ENCODE results near the gene LEKR1.
"Not testable (repeated sequence)": the region's sequence is repeated elsewhere in the genome, so short reads cannot be mapped to it uniquely, and the experiment has no call there.

The LEKR1 gene

GRCh38 chr3:156826144-156826895 is at the start of gene LEKR1:
Gene LEKR1, plus strand, starts transcription at chr3:156826353. Its CDS starts 2,977 bp downstream, at chr3:156829330.
- peak; percentile 82 for DNase-seq

- no peak for DNase-seq
Measured at GRCh38 chr3:156776871-156777270, 49.3 kb upstream of the LEKR1 start.

DNA sequence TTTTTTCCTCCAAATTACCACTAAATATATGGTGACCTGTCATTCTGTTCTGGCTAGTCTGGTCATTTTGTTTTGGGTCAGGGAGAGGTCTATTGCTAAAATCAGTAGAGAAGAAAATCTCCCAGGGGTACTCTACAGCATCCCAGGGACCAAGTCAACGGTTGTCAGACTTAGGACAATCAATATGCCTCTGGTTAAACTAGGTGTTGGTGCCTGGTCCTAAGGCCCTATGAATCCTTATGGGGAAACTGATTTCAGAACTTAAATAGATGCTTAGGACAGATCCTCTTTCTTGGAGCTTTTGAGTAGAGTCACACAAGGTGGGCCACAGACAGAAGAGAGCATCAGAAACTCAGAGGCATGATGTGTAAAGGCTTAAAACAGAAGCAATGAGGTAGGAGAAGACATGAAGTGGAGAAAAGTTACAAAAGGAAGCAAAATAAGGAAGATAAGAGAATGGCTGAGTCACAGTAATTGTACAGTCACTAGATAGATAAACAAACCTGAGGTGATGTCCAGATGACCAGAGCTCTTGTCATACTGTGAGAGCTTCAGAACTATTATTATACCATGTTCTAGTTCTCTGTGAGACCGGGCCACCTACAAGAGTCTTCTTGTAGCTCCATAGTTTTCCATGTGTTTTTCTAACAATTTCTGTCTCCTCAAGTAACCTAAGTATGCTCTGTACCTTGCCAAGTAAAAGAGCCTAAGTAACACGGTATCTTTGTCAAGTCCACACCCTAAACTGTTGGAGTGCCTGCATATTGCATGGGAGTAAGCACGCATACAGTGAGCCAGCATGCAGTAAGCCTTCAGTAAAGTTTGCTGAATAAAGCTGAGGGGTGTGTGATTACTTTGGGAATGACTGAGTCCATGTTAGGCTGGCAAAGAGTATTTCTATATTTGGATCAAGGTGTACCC is 44.6 kb upstream of the LEKR1 start:
- peak; percentile 33 for DNase-seq

GRCh38 chr3:156782319-156782718 is 43.8 kb upstream of the LEKR1 start:
- DNase-seq: no peak

- DNase-seq: no peak
Measured at GRCh38 chr3:156782921-156783320, 43.2 kb upstream of the LEKR1 start.

DNA sequence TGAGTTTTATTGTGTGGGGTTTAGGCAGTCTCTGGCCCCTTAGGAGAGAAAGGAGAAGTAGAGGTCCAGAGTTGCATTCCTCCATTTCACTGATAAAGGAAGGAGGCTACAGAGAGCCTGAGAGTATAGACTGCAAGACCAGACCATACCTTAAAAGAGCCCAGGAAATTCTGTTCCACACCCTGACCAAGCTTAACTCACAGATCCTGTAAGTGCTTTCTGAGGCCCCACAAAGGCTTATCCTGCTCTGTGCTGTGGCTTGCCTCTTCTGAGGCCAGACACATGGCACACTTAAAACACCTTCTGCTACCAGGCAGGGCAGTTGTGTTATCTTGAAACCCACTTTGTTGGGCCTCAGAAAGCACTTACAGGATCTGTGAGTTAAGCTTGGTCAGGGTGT is 39.2 kb upstream of the LEKR1 start:
- no peak for DNase-seq

- DNase-seq: no peak
Measured at GRCh38 chr3:156787926-156788663, 38.1 kb upstream of the LEKR1 start.

DNA sequence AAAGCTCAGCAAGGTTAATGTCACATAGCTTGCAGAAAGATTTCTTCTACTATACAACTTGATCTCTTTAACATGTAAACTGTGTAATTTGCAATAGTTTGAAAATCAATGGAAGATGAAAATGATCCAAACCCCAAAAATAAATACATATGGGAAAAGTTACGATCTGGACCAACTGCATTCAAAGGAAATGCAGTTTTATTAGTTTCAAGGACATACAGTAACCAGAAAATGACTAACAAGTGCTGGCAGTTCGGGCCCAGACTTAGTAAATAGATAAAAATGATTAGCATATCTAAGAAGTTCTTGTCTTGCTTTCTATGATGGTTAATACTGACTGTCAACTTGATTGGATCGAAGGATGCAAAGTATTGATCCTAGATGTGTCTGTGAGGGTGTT is 37.3 kb upstream of the LEKR1 start:
- no peak for DNase-seq

DNA sequence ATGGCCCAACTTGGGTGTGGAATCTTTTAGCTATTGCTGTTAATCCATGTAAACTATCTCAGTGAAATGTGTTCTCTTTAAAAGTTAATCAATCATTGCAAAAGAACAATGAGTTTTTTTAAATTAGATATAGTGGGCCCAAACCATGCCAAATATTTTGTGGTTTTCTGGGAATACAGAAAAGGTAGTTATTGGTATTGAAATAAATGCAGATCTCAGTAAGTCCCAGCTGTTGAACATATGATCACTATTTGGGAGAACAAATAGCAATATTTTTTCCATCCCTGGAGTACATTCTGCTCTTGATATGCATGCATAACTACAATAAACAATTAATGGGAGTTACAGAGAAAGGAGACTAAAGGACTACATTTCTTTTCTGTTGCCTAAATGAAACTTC is 36.0 kb upstream of the LEKR1 start:
- DNase-seq: no peak

DNA sequence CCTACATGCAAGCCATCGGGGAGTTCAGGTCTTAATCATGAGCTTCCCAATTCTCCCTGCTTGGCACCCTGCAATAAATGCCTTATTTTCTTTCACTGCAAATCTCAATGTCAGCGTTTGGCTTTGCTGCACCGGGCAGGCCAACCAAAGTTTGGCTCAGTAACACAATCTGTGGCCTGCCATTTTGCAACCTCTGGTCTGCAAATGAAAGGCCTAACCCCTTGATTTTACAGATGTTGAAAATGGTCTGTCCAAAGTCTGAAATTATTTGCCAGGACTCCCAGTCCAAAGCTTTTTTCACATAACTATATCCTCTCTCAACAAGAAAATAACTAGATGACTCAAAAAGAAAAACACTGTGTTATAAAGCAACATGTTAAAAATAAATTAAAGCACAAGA is 34.0 kb upstream of the LEKR1 start:
- DNase-seq: no peak

- no peak for DNase-seq
Measured at GRCh38 chr3:156792536-156792935, 33.6 kb upstream of the LEKR1 start.

GRCh38 chr3:156792945-156793344 is 33.2 kb upstream of the LEKR1 start:
- DNase-seq: no peak

- no peak for DNase-seq
Measured at GRCh38 chr3:156793400-156793799, 32.8 kb upstream of the LEKR1 start.

GRCh38 chr3:156793851-156794250 is 32.3 kb upstream of the LEKR1 start:
- no peak for DNase-seq

GRCh38 chr3:156795890-156796481 is 30.2 kb upstream of the LEKR1 start:
- peak; percentile 78 for DNase-seq

DNA sequence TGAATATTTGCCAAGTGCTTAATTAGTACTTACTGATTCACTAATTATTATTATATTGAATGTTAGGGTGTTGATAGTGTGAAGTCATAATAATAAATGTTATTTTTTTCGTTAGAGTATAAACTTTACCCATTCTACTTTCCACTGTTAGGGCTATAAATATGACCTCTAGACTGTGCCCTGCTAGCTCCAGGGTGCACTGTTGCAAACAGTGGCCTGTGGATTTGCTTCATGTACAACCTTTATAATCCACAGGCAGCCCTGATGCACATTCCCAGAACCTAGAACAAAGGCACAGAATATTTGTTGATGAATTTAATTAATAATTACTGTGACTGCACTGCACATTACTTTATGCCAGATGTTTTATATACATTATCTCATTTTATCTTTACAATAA is 28.8 kb upstream of the LEKR1 start:
- no peak for DNase-seq

DNA sequence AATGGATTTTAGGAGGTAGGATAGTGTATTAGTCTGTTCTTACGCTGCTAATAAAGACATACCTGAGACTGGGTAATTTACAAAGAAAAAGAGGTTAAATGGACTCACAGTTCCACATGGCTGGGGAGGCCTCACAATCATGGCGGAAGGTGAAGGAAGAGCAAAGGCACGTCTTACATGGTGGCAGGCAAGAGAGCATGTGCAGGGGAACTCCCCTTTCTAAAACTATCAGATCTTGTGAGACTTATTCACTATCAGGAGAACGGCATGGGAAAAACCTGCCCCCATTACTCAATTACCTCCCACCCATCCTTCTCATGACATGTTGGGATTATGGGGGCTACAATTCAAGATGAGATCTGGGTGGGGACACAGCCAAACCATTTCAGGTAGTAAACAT is 25.9 kb upstream of the LEKR1 start:
- not testable (repeated sequence) for DNase-seq

DNA sequence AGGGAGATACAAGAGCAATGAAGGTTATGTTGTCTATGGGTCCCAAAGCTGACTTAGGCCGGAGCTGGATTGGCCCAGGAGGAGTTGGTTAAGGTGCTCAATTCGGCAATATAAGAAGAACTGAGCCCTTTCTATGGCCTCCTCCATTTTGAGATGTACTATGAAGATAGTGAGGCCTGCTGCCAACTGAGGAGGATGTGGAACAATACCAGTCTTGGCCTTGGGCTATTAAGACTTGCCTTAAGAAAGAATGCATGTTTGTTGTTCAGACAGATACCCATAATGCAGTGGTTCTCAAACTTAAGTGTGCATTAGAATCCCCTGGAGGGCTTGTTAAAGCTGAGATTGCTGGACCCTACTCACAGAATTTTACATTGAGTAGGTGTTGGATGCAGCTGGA is 24.4 kb upstream of the LEKR1 start:
- DNase-seq: no peak

DNA sequence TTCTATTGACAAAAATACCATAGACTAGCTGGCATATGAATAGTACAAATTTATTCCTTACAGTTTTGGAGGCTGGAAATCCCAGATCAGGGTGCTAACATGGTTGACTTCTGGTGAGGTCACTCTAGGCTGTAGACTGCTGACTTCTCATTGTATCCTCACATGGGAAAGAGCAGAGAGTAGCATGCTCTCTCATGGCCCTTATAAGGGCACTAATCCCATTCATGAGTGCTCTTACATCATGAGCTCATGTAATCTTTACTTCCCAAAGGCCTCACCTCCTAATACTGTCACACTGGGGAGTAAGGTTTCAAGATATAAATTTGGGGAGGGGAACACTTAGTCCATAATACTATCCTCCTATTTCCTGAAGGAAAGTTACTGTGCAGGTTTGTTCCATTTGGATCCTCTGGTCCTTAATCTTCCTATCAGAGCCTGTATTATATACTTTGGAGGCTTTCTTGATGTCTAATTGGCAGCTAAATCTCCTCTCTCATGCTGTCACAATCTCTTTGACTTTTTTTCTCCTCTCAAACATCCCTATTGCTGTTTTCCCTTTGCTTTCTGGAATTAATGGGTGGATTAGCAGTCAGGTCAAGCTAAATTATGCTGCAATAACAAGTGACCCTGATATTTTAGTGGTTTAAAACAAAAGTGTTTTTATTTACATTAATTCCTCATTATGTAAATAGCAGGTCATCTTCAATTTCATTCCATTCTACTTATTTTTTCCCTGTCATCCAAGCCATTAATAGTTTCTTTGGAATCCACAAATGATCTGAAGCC is 23.1 kb upstream of the LEKR1 start:
- DNase-seq: no peak

DNA sequence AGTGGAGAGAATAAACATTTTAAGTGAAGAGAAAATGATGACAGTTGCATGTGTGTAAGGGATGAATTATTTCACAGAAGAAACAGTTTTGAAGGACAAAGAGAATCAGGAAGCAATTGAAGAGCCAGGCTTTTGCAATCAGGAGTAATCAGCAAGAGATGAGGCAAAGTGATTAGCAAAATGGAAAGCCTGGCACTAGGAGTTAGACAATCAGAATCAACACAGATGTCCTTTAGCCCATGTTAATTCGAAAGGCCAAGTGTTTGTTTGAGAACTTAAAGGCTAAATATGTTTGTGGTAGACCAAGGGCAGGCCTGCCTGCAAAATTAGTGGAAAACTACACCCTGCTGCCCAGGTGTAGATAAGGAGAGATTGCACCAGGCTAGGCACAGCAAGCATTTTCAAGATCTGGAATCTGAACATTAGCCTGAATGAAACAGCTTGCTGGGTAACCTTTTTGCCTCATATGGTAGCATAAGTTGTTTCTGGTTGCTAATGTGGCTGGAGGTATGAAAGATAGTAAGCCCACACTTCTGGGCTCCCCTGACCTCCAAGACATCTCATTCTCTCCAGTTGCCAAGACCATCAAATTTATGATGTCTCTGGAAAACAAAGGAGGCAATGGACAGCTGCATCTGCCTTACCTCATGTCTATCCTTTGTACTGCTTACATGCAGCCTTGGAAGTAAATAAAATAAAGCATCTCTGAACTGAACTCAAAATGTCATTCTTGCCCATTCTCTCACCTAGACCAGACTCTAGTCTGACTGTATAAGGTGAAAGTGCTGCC is 22.0 kb upstream of the LEKR1 start:
- DNase-seq: peak; percentile 38

GRCh38 chr3:156806698-156807097 is 19.5 kb upstream of the LEKR1 start:
- no peak for DNase-seq
